RWPE1 (cell line): ENCODE data around the gene RYR3.
A peak's percentile ranks its signal among the peaks of the same experiment; 100 is the strongest.

Experiments used
- CTCF ChIA-PET: fragments of 350-600 bp; sonication (Branson Sonifier 250); formaldehyde crosslinking; extraction: SDS; loops from one replicate; lab custom pipeline; 2021; lab: Yijun Ruan, JAX
- POLR2A ChIA-PET: fragments of 400-600 bp; formaldehyde crosslinking; extraction: SDS; loops from one replicate; lab custom pipeline; 2020; ENCODE audit warnings: antibody characterized with exemption; ENCODE audit not compliant: low non-redundant PET; lab: Yijun Ruan, JAX
- DNase-seq: peaks from one replicate; pipeline ENCODE4 v3.0.0; 2012; ENCODE audit warnings: low spot score
- H3K27ac ChIP-seq: fragments of 450-650 bp; 2 replicates; pipeline ENCODE4 v1.5.1; 2017
- TF ChIP-seq, protein P1 (sequence below): fragments of 450-650 bp; conservative IDR thresholded peaks from 2 replicates; pipeline ENCODE4 v1.5.1; 2017; ENCODE audit warnings: low read depth, mild to moderate bottlenecking

RYR3 gene

DNA sequence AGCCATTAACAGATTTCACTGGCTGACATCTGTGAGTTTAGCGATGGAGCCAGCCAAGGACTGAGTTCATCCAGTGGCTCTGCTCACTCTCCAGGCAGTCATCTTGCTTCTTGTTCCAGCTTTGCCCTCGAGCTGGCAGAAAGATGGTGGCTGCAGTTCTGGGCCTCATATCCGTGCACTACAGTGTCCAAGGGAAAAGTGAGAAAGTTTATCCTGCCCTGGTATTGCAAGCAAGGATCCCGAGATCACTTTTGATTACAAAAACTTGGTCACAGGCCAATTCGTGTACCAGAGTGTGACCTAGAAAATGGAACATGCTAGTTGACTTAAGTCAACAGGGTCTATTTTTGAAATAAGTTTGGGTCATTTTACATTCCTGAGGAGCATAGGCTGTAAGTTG is 369.6 kb downstream of the RYR3 start:
- POLR2A ChIA-PET: no interaction called here
- CTCF ChIA-PET: no interaction called here
- TF ChIP-seq, protein P1, sequence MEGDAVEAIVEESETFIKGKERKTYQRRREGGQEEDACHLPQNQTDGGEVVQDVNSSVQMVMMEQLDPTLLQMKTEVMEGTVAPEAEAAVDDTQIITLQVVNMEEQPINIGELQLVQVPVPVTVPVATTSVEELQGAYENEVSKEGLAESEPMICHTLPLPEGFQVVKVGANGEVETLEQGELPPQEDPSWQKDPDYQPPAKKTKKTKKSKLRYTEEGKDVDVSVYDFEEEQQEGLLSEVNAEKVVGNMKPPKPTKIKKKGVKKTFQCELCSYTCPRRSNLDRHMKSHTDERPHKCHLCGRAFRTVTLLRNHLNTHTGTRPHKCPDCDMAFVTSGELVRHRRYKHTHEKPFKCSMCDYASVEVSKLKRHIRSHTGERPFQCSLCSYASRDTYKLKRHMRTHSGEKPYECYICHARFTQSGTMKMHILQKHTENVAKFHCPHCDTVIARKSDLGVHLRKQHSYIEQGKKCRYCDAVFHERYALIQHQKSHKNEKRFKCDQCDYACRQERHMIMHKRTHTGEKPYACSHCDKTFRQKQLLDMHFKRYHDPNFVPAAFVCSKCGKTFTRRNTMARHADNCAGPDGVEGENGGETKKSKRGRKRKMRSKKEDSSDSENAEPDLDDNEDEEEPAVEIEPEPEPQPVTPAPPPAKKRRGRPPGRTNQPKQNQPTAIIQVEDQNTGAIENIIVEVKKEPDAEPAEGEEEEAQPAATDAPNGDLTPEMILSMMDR: no peak
- no peak for DNase-seq
- no peak overlapping the region for H3K27ac ChIP-seq

DNA sequence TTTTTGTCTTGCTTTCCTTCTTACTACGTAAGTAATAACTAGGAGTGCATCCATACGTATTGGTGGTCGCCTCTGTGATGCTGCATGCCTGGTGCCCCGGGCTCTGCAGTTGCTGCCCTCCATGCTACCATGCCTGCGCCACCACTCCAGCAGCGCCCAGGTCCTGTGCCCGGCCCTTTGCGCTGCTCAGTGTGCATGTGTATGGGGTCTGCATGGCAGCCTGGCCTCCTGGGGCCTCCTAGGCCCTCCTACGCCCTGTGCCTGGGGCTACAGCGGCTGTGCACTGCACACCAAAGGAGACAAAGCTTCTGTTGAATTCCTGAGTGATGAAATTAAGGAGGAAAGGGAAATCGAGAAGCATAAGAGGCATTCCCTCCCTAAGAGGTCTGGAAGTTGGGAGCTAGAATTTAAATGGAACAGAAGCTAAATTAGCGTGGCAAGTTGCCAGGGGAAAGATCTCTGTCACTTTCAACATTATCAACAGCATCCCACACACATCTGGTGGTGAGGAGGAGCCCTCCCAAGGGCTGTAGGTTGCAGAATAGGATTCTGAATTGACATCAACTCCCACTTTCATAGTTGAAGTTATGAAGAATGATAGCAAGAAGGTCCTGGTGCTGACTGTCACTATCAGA is 382.5 kb downstream of the RYR3 start:
- CTCF ChIA-PET: interaction anchor here (0.8 kb wide), 1 partner anchor 8 kb away, joined by 3 read pairs; no protein-coding TSS in a partner anchor
- TF ChIP-seq, protein P1: no peak
- H3K27ac ChIP-seq: no peak overlapping the region
- POLR2A ChIA-PET: no interaction called here
- no peak for DNase-seq

DNA sequence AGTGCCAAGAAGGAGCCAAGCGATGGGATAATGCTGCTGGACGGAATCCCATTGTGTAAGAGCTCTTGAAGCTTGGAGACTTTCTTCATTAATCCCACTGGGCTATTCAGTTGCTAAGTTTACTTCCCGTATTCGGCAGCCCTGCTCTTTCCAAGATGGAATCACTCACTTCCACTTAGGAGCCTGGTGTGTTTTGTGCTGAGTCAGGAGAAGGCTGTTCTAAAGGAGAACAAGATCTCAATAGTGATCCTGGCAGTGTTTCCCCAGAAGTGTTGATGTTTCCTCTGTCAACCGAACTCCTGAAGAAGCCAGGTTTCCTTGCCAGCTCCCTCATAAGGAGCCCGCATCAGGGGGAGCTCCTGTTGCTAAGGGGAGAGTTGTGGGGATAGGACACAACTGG is 387.4 kb downstream of the RYR3 start:
- ChIA-PET CTCF (interaction anchor here (0.5 kb wide), 1 partner anchor 23 kb away, joined by 3 read pairs; no protein-coding TSS in a partner anchor), POLR2A (no interaction called here)
- H3K27ac ChIP-seq: no peak overlapping the region
- DNase-seq: no peak
- TF ChIP-seq, protein P1: no peak

DNA sequence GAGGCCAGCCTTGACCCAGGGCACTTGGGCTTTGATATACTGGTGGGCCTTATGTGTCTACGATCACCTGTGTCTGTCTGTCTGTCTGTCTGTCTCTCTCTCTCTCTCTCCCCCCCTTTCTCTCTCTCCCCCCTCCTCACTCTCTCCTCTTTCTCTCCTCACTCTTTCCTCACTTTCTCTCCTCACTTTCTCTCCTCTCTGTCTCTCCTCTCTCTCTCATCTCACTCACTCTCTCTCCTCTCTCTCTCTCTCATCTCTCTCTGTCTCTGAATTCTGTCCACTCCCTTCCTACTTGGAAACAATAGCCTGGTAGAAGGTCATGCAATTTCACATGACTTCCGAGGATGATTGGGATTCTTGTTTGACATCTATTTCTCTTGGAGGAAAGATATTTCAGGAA is 388.4 kb downstream of the RYR3 start:
- no peak overlapping the region for H3K27ac ChIP-seq
- POLR2A ChIA-PET: no interaction called here
- TF ChIP-seq, protein P1: no peak
- CTCF ChIA-PET: no interaction called here
- DNase-seq: no peak

DNA sequence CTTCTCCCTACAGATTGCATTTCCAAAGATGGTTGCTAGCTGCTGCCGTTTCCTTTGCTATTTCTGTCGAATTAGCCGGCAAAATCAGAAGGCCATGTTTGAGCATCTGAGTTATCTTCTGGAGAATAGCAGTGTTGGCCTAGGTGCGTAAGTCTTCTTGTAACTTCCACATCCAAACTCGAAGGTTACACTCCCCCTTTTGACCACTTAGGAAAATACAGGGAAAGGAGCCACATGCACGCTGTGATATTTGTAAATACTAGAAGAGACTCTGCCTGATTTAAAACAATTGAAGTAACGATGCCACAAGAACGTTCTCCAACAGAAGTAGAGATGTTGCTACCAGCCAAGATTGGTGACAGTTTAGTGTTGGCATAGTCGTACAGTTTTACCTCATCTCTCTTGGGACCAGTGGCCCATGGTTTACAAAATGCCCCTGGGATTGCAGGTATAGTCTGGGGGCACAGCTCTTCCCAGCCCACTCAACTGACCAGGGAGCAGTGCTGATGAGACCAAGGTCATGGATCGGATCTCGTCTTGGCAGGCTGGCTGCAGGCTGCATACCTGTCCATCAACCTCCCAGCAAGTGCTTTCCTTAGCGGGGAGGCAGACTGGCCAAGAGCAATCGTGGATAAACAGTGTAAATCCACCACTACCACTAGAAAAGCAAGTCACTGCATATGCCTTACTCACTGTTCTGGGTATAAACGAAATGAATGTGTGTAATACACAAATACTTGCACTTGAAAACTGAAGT is 389.1 kb downstream of the RYR3 start:
- no peak overlapping the region for H3K27ac ChIP-seq
- DNase-seq: no peak
- ChIA-PET POLR2A (no interaction called here), CTCF (interaction anchor here (0.5 to 2.3 kb wide), 18 partner anchors 8 to 467 kb away, joined by 3 to 34 read pairs (median 4); no protein-coding TSS in a partner anchor)
- TF ChIP-seq, protein P1: no peak

DNA sequence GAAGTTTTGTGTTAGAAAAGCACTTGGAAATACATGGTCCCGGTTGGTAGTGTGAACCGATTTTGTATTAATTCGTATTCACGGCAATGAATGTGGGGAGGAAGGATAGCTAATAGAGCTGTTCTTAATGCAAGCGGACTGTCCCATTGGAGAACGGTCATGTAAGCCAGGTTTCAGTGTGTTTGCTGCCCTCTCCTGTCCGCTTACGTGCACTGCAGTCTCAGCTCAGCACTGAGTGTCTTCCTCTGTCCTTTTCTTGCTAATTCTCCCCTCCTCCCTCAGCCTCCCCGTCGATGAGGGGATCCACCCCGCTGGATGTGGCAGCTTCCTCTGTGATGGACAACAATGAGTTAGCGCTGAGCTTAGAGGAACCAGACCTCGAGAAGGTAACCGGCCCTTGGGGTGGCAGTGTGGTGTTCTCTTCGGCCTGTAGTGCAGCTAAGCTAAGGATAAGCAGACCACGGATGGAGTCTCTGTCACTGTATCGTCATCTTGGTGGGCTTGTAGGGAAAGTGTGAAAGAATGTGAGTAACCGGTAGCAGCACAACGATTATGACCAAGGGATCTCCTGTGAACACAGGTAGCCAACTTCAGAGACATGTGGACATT is 390.0 kb downstream of the RYR3 start:
- H3K27ac ChIP-seq: no peak overlapping the region
- CTCF ChIA-PET: interaction anchor here (0.5 to 2.3 kb wide), 31 partner anchors 8 to 1065 kb away, joined by 3 to 34 read pairs (median 4); no protein-coding TSS in a partner anchor
- TF ChIP-seq, protein P1: peak; percentile 98
- POLR2A ChIA-PET: no interaction called here
- peak; percentile 62 for DNase-seq
